ENCODE results near the gene NDC1. TPM values are rescaled to one million over a fixed set of nuclear protein-coding genes. Genes with fewer than 3 reads are reported as not detected.
"Not testable (repeated sequence)": the region's sequence is repeated elsewhere in the genome, so short reads cannot be mapped to it uniquely, and the experiment has no call there.

Gene NDC1
- polyA plus RNA-seq, 1 donor: 38.9 TPM

DNA sequence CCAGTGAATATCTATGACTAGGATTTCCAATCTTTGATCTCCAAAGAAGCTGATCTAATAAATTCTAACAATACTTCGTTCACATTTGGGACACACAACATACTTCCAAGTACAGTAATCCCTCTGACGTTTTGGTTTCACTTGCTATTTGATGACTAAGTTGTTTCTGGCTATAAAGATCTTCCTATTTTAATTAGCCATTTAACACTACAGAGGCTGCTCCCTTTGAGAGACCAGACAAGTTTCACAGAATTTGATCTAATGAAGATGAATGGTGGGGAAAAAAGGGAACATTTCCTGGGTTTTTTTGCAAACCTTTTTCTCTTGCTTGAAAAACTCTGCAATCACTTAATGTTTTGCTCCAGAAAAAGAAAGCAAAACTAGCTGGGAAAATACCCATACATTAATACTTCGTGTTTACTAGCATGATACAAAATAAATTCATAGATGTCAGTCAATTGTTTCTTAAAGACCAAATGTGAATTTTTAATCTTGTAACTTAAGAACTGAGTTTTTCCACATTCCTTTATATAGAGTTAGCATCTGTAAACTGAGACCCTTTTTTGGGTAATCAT is 71.2 kb downstream of the NDC1 start:
- DNase-seq: no peak

DNA sequence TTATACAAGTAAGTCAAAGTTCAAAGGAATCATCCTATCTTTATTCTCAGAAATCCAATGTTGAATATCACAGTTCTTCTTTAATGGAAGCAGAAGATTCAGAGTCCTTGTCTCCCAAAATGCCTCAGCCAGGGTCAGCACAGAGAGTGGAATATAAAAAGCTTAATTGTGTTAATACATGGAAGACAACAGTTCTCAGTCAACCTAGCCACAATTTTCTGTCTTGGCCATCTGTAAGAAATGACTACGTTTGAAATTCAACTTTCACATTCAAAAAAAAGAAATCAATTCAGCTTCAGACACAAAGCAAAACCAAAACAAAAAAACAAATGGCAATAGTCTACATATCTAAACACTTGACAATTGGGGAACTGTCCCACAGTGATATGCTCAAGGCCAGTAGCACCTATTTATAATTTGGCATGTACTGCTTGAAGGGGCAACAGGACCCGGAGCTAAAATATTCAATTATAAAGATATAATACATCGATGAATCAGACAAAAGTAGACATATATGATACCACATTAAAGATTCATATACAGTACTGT is 71.8 kb downstream of the NDC1 start:
- DNase-seq: no peak

DNA sequence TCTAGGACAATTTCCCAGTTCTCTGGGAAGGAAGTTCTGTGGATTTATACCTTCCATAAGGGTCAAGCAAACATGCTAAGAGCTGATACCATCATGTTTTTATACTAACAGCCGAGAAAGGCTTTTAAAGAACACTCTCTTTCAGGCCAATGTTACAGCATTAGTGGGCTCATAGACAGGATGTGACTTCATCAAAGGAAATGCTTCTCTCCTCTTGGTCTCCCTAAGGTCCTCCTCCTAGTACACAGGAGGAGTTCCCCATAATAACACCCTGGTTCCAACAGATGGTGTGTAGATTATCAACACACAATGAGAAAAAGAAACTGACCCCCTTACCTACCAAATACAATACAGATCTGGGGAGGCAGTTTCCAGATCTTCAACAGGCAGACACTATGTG is 72.4 kb downstream of the NDC1 start:
- DNase-seq: no peak

DNA sequence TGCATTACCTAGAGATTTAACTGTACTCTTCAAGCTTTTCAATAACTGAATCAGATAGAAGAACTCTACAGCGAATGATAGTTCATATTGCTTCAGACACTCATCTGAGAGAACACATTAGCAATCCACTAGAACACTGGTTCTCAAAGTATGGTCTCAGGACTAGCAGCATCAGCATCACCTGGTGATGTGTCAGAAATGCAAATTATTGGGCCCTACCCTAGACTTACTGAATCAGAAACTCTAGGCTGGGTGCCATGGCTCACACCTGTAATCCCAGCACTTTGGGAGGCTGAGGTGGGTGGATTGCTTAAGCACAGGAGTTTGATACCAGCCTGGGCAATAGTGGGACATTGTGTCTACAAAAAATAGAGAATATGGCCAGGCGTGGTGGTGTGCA is 74.2 kb downstream of the NDC1 start:
- no peak for DNase-seq

DNA sequence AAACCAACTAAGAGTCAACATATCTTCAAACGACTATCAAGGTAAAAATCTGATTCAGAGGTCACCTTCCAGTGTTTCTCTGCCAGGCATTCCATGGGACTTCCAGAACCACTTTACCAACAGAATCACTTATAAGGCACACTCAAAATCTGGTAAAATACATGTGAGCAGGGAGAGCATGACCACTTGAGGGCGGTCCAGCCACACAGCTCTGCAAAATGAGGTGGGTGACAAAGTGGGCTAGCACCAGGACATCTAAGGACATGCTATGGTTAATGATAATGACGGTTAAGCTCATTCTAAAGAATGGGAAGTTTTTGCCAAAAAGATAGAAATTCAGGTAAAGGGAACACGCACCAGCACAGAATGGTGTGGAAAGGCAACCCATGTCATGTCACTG is 74.6 kb downstream of the NDC1 start:
- no peak for DNase-seq

DNA sequence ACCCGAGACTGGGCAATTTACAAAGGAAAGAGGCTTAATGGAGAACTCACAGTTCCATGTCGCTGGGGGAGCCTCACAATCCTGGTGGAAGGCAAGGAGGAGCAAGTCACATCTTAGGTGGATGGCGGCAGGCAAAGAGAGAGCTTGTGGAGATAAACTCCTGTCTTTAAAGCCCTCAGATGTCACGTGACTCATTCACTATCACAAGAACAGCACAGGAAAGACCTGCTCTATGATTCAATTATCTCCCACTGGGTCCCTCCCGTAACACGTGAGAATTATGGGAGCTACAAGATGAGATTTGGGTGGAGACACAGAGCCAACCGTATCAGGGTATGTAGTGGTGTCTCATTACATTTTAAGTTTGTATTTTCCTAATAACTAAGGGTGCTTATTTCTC is 77.6 kb downstream of the NDC1 start:
- not testable (repeated sequence) for DNase-seq

DNA sequence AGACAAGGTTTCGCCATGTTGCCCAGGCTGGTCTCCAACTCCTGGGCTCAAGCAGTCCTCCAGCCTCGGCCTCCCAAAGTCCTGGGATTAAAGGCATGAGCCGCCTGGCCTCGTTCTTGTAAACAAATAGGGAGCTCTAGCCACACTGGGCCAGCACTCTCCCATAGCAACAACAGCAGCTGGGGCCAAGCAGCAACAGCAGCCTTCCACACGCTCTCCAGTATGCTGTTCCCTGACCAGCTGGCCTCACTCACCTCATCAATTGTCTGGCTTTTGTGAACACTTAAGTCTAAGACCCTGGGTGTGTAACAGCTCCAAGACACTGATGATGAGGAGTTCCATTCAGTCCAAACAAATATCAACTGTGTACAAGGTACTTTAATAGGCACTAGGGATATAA is 82.2 kb downstream of the NDC1 start:
- no peak for DNase-seq

DNA sequence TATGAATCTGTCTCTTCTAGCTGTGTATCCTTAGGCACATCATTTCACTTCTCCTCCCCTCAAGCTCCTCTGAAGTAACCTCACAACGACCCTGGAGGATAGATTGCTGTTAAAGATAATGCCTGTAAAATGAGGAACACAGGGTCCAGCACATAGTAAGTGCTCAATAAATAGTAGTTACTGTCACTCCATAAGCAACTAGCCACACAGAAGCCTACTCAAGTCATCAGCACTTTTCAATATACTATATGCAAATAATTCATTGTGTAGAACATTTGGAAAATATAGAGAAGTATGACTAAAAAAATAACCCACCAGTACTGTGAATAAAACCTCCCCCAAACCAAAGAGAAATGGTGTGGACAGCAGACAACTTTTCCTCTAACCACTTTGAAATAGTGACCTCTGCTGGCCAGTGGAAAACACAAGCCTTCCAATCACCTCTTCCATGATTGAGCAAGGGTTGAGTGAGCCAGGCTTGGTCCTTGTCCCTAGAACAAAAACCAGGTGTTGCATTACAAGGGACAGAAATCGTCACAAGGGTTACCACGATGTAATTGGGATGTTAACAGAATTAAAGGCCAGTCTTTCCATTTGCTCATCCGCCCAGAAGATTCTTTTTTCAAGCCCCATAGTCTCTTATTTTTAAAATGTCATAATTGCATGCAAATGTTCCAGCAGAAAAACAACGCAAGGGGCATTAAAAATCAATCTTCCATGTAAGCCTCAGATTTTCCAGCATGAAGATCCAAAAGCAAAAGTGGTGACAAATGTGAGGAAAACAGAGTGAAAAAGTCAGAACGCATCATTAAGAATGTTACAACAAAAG is 83.4 kb downstream of the NDC1 start:
- DNase-seq: peak; percentile 54

DNA sequence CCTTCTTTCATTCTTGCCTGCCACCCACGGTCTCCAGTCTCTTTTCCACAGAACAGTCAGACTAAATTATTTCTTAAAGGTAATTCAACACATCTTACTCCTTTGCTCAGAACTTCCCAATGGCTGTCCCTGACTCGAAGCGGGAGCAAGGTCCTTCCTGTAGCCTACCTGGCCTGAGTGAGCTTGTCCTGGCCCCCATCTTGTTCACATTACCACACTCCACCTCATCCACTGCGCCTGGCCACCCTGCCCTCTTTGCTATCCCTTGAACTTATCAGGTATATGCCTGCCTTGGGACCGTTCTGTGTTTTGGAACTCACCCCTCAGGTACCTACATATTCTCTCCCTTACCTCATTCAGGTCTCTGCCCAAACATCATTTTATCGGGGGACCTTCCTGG is 85.8 kb downstream of the NDC1 start:
- DNase-seq: no peak

DNA sequence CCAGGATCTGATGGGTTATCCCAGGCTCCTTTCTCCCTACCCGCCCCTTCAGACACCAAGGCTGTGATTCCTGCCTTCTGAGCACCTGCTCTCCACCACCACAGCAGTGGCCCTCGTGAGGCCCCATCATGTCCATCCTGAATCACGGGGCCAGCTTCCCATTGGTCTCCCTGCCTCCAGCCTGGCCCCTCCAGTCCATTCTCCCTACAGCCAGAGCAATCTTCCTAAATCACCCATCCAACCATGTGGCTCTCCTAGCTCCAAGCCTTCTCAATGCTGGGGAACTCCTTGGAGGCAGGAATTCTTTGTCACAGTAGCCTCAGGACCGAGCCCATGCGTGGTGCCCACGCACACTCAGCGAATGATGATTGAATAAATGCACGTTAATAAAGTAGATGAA is 90.3 kb downstream of the NDC1 start:
- DNase-seq: no peak

DNA sequence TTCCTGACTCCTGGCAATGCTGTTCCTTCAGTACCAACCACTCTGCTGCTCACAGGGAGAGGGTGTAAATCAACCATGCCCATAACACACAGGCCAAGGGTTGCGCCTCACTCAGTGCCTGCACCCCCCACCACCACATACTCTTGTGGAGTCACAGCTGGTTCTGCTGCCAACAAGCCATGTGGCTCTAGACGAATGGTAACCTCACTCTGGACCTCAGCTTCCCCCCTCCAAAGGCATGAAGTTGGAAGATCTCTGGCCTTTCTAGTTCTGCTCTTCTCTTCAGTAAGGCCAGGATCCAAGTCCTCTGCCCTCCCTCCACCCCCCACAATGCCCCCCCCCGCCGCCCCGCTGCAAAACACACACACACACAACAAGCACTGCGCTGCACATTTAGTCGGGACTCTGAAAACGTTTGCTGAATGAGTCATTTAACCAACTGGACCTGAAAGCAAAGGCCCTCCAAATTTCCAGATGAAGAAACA is 97.4 kb downstream of the NDC1 start:
- no peak for DNase-seq

DNA sequence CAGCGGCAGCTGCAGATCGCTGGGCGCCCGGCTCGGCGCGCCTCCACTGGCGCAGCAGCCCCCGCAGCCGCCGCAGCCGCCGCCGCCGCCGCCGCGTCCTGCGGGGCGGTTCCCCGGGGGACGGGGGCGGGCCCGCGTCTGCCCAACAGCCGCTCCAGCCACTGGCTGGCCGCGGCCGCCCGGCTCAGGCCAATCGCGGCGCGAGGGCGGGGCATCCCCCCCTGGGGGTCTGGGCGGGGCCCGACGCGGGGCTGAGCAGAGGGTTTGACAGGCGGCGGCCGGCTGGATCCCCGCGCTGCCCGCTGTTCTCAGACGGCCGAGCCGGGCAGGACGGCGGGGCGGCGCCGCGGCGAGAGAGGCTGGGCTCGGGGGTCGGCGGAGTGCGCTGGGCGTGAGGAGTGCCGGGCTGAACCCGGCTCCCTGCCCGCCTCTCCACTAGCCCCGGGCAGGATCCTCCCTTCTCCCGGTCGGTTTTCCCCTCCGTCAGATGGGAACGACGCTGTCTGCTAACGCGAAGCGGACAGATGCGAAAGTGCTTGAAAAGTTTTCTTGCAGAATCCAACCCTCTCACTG is 98.9 kb downstream of the NDC1 start, which contains the start of gene GLIS1:
Gene GLIS1 (minus strand): TSS at position 56 of the 573 bp plus-strand sequence. CDS start 1,100 bp downstream, outside the sequence.
- DNase-seq: peak; percentile 84

DNA sequence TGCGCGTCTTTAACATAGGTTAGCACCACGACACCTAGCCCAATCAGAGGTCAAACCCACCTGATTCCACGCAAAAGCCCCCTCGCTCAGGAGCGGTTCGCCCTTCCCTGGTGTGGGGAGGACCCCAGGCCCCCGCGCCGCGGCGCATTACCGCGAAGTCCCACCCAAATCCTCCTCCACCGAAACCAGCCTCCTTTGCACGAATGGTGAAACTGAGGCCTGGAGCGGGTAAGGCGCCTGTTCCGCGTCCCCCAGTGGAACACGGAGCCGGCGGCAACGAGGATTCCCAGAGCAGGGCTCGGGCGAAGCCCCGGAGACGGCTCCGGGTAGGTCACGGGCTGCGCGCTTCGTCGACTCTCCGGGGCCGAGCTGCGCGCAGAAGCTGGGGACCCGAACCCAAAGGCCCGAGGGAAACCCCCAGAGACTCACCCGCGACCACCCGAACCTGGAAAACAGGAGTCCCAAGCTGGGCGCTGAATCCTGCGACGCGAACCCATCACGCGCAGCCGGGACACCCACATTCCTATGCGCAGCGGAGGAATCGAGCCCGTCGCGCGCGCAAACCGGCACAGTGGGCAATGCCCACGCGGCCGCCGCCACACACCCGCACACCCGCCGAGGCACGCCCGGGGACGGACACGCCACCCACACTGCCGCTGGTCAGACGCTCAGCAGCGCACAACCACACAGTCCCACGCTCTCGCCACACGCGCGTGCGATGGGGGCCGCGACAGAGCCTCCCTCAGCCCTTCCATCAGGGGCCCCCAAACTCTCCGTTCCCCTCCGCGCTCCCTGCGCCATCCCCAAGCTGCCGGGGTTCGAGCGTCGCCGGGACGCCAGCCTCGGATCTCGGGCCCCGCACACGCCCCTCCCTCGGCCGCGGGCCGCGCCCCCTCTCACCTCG is 99.6 kb downstream of the NDC1 start:
- DNase-seq: no peak

DNA sequence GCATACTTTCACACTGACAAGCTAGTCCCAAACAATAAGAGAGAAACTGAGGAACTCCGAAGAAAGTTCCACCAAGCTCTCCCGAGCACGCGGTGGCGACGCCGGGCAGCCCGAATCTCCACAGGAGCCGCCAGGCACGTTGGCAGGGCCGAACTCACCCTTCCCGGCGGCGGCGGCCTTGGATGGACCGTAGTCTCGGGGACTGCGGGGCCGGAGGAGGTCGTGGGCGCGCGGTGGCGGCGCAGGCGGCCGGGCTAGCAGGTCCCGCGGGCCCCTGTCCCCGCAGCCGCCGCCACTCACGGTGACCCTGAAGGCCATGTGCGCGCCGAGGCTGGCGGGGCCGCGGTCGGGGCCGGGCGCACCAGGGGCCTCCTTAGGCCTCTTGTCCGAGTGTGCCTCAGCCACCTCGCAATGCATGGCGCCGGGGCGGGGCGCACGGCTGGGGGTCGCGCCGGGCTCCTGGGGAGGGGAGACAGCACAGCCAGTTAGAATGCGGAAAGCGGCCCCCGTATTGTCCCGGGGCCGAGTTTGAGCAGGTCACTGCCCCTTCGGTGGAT is 100.4 kb downstream of the NDC1 start:
- DNase-seq: no peak

DNA sequence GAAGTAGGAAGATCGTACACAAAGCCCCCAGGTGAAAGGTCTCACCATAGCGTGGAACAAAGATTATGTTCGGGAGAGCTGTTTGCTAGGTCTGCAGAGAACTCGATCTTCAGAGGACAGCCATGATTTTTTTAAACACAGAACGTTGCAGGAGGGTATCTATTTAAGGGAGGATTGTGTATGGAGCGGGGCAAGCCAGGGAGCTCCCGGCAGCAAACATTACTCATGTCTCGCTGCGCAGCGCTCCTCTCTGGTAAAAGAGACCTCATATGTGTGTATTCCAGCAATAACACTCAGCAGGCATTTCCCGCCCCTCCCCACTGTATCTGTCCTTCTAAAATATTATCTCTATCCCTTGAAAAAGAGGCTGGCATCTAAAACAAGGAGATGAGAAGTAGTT is 101.8 kb downstream of the NDC1 start:
- DNase-seq: no peak

DNA sequence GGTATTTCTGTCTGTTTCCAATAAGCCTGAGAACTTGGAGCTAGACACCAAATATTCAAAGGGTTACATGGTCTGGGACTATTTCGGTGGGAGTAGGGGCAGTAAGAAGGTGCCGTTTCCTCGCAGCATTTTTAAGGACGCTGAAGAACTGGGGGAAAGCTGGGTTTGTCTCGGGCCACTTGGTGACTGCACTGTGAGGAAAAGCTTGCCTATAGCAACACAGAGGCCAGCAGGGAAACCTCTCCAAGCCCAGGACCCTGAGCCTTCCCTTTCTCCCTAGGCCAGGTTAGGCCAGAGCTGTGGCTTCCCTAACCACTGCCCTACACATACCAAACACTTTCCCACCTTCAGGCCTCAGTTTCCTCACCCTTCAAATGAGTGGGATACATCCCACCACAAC is 102.4 kb downstream of the NDC1 start:
- no peak for DNase-seq

DNA sequence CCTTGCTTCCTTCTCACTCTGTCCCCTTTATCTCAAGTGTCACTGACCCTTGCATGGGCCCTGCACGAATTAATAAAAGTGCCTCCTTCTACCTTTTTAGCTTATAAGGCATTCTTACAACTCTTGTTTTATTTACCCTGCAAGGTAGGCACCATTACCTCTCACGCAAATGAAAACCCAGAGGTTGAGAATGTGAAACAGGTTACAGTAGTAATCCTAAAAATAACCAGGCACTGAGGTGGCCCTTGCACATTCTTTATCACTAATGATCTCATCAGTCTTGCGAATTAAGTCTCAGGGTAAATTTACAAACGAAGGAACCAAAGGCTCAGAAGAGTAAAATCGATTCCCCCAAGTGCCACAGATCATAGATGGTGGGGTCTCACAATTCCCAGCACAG is 102.8 kb downstream of the NDC1 start:
- DNase-seq: no peak

DNA sequence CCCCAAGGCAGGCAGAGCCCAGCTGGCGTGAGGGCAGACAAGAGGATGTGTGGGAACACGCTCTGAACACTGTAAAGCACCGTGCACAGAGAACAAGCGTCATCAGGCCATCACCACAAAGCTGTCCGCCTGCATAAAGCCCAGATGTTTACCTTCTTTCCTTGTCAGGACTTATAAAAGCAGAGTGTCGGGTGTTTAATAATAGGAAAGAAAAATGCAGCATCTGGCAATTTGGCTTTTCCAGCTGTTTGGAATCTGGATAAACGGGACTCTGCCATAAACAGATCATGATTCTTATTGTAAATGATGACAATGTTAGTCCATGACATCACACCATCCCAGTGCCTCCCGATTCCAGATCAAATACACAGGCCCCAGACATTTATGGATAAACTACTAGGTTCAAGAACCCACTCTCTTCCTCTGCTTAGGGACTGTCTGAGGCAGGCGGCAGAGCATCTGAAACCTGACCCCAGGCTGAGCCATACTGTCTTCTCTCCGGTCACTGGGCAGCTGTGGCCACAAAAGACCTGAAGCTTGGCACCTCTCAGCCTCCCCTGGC is 103.4 kb downstream of the NDC1 start:
- DNase-seq: no peak

DNA sequence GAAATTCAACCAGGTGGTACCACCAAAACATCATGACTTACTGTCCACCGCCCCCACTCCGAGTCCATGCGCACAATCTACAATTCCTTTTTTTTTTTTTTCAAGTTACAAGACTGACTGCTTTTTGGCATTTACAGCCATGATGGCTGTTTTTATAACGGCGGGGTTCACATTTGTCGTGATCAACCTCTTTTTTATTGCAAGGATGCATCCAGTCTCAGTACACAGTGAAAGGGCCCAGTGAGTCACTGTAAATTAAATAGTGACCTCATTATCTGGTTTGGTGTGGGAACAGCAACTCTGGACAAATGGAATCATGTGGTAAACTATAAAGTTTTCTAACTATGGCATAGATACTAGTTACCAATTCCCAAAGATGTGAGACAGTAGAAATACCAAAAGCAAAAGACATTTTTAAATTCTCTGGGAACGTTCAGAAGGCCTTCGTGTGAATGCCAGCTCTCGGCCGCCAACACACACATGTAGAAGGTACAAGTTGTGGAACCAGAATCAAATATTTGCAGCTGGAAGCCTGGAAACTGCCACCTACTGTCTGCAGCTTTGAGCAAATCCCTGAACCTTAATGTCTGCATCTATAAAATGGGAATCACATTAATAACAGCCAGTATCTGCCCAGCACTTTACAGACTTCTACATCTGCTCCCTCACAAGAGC is 104.0 kb downstream of the NDC1 start:
- DNase-seq: no peak

DNA sequence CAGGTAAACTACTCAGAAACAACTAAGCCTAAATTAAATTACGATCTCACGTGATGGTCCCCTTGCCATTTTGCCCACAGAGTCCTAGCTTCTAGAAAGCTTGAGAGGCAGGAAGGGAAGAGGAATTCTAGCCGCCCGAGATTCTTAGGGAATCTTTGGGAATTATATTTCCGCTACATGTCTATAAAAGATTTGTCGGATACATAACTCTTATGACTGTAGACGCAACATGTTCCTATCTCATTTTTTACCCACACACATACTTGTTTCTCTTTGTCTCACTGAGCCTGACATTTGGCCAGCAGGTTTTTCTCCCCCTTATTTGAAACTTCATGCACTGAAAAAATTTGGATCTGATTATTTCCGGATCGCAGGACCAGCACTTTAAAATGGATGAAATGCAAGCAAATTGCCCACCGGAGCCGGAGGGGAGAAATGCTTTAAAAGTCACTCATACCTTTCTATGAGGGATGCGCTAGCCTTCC is 104.6 kb downstream of the NDC1 start:
- DNase-seq: no peak

DNA sequence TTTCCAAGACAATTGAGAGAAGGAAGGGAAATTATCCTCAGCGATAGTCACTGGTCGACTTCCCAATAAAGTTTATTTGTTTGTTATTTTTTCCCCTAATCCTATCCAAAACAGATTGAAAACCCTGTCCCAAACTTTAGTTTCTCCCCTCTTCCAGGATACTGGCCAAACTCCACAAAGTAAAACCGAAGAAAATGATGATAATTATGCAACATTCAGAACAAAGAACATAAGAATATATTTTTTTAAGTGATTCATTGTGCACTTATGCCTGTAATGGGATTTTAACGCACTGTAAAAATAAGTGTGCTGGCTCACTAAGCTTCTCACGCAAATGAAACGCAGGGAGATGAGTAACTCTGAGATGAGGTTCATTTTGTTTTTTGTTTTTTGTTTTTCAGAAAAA is 105.2 kb downstream of the NDC1 start:
- DNase-seq: no peak

All from left kidney (tissue), 2 donors.